ENCODE data around the gene RAG2. TPM values are rescaled to one million over a fixed set of nuclear protein-coding genes. Genes with fewer than 3 reads are reported as not detected.

Gene RAG2
- not detected for total RNA-seq

DNA sequence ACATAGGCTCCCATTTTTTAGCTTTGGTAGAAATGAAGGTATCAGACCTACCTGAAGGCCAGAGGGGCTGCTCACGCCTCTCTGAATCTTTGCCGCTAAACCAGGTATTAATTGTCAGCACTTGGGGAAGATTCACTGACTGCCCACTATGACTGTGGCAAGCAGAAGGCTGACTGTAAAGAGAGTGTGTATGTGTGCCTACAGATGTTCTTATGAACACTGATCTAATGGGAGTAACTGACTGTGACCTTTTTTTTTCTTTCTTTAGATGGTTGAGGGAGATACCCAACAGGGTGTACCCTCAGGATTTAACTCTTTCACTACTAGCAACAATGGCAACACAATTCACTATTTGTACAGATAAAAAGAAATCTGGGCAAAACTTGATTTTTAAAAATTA is at the start of gene RAG2:
TSS of gene RAG2 (minus strand) at position 186 of the 400 bp plus-strand sequence. CDS start 4,068 bp downstream, outside the sequence.
- ChIA-PET CTCF (no interaction called here), POLR2A (no interaction called here)

DNA sequence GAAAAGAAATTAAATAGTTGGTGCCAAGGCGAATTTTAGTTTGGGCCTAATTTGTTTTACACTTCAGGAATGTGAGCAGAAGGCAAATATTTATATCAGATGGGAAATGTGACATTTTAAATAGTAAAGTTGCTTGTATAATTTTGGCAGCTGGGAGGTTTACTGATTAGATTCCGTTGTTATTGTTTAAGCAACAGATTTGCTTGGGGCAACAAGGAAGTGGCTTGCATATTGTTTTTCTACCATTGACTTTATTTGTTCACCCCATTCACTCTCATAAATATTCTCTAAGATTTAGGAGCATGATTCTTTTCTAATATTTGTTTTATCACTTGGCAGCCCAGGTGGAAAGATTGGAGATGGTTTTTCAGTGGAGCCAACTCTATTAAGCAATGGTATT is 40.5 kb upstream of the RAG2 start:
- ChIA-PET CTCF (no interaction called here), POLR2A (no interaction called here)

DNA sequence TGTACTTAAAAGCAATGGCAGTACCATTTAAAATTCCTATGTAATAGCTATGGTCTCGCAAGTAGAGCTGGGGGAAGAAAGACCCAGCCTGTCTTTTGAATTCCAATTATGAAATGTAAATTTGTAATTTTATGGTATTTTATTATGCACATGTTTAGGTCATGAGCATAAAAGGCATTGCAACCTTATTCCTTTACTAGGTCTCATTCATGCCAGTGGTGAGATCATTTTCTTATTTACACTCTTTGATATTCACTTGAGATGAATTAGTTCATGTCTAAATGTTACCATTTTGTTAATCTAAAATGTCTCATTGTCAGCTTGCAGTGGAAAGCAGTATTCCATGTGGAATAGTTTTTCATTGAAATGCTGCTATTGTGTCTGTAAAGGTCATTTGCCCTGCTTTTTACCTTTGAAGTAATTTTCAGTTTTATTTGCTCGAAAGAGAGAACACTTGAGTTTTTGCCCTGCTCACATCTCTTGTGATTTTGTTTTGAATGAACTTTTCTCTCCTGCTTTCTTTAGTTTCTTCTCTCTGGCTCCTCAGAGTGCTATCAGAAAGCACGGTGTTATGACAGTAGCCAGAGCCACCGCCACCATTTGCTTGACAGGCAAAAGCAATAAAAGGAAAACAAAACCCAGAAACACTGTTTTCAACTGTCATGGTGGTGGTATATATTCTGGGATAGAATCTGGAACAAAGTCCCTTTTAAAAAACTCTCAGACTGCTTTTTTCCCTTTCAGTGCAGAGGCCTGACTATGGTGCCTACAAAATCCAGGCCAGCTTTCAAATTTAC is 37.2 kb upstream of the RAG2 start:
- CTCF ChIA-PET: interaction anchor here (0.6 kb wide), 1 partner anchor 63 kb away, joined by 3 read pairs; no protein-coding TSS in a partner anchor
- POLR2A ChIA-PET: no interaction called here

DNA sequence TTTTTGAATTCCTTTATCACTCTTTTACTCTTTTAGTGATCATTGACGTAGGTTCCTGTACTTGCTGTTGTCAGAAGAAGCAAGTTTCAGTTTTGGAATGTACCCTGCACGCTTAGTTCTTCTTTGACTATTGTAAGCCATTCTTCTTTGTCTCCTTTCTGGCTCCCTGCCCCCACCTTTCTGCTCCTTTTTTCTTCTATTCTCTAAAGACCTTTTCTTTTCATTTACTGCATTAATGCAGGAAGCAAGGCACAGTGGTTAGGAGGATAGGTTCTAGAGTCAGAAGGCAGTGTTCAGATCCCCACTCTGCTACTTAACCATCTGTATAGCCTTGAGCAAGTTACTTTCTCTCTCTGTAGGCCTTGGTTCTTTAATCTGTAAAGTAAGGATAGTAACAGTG is 33.7 kb upstream of the RAG2 start:
- ChIA-PET CTCF (no interaction called here), POLR2A (no interaction called here)

DNA sequence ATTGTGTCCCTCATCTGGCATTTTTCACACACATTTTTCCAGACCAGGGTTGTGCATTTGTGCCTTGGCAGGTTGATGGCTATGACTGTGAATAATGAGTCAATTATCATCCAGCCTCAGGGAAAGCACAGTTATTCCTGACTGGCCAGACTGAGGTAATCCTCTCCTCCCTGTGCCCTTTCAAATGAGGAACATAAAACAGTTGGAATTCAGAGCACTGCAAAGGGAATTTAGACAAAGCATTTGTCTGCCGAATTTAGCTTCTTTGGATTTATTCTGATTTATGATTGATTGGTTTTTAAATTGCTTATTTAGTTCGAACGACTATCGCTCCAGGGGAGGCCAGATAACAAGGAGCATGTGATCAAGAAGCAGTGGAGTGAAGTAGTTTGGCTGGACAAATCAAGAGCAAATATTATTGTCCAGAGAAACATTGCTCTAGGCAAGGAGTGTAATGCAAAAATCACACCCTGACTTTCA is 30.8 kb upstream of the RAG2 start:
- POLR2A ChIA-PET: no interaction called here

DNA sequence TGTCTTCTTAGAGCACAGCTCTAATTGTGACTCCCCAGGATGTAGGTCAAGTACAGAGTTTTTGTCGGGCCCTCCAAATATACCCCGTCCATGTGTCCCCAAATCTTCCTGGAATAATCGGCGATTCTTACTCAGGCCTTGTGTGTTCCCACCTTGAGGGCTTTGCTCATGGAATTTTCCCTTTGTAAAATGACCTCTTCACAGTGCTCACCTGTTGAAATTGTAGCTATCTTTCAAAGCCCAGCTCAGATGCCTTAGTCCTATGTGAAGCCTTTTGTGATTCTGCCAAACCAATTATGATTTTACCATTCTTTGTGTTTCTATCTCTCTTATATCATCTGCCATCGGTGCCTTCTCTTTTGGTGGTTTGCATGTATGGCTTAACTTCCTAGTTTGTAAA is 30.1 kb upstream of the RAG2 start:
- CTCF ChIA-PET: interaction anchor here (1.5 kb wide), 1 partner anchor 65 kb away, joined by 5 read pairs; no protein-coding TSS in a partner anchor
- POLR2A ChIA-PET: no interaction called here

More for the DNA sequence above, 30.8 kb upstream of the RAG2 start:
- CTCF ChIA-PET: interaction anchor here (1.5 kb wide), 1 partner anchor 65 kb away, joined by 5 read pairs; no protein-coding TSS in a partner anchor

DNA sequence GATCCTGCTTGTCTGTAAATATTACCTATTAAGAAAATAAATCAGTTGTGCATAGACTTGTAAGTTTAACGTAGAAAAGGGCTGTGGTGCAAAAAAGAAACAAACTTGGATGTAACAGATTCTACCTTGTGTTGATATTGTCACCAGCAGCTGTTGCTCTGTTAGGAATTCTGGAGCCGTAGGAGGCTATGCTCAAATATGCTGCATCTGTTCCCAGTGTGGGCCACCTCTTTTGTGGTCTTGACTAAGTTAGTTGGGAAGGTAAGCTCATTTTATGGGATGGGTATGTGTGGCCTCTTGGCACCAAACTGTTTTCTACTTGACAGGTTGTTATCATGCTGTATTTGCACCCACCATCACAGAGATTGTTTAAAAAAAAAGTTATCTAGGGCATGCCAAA is 29.4 kb upstream of the RAG2 start:
- CTCF ChIA-PET: interaction anchor here (1.5 kb wide), 1 partner anchor 64 kb away, joined by 5 read pairs; no protein-coding TSS in a partner anchor
- POLR2A ChIA-PET: no interaction called here

DNA sequence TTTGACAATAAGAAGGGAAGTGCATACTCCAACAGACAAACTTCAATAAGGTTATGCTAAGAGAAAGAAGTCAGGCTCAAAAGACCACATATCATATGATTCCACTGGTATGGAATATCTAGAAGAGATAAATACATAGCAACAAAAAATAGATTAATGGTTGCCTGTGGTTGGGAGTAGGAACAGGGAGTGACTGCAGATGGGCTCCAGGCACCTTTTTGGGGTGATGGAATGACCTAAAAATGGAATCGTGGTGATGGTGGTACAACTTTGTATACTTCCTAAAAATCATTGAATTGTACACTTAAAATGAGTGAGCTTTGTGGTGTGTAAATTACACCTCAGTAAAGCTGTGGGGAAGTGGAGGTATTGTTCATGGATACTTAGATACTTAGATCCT is 29.0 kb upstream of the RAG2 start:
- POLR2A ChIA-PET: no interaction called here
- CTCF ChIA-PET: interaction anchor here (1.5 kb wide), 1 partner anchor 63 kb away, joined by 5 read pairs; no protein-coding TSS in a partner anchor

DNA sequence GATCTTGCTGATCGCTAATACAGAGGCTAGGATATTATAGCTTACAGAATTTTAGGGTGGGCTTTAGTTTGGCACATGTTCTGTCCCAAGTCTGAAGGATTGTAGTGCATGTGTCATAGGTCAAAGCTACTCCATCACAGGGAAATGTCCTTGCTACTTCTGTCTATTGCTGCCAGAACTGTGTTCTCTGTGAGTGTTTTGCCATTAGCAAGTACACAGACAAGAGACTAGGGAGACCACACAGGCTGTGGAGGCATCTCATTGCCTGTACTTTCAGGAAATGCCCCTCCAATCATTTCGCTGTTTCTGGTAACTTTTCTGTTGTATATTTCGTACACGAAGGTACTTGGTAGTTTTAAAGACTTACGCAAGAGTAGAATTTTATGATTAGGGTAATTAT is 25.5 kb upstream of the RAG2 start:
- ChIA-PET CTCF (interaction anchor here (0.7 kb wide), 1 partner anchor 256 kb away, joined by 3 read pairs; no protein-coding TSS in a partner anchor), POLR2A (no interaction called here)

DNA sequence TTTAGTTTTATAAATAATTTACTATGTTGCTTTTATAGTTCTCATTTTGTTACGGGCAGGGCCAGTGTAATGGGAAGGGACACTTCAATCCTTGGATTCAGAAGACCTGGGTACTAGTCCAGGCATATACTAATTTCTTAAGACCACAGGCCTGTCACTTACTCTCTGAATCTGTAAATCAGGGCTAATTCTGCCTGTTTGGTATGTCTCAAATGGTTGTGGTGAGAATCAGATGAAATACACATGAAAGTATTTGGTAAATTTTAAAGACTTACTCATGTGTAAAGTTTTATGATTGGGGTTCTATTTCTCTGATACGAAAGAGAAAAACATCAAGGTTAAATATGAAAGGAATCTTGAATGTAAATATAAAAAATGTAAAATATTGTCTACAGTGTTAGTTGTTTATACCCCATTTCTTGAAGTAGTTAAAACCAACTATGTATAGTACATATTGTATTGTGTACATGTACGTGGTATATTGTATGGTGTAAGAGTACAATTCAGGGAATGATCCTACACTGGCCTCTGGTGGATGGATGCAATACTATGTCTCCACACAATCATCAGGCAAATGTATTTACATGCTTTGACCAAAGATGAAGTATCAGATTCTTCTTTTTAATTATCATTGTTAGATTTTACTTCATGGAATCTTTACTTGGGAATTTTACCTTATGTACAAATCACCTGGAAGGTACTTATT is 24.5 kb upstream of the RAG2 start:
- CTCF ChIA-PET: interaction anchor here (0.7 kb wide), 1 partner anchor 257 kb away, joined by 3 read pairs; no protein-coding TSS in a partner anchor
- POLR2A ChIA-PET: no interaction called here

DNA sequence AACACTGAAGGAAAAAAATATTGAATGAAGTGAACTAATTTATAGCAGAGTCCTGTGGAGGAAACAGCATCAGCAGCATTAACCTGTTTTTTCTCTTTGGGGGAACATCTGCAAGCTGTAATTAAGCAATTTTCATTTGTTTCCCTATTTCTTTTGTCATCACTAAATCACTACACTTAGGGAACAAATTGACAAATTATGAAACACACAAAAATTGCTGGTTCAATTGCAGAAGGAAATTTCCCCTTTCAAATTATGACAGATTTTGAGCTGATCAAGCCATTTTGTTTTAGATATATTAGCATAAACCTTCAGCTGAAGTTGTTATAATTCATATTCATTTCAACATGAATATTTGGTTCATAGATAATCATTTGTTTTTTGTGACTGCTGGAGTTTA is 22.2 kb upstream of the RAG2 start:
- CTCF ChIA-PET: interaction anchor here (1.6 kb wide), 1 partner anchor 126 kb away, joined by 6 read pairs; no protein-coding TSS in a partner anchor

DNA sequence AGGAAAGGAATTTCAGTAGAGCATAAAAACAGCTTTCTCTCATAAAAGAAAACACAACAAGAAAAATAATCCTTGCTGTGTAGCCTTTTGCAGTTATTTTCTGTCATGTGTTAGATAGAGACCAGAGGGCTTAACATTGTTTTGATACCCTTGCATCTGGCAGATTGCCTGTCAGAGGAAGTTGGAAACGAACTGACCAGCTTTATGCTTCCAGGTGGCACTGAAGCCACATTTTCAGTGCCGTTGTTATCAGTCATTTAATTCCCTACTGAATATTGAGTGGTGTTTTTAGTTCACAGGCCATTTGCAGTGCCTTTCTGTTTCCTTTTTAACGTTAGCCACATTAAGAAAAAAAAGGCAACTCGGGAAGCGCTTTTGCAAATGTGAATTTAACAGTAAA is 21.5 kb upstream of the RAG2 start:
- ChIA-PET CTCF (interaction anchor here (1.6 kb wide), 1 partner anchor 127 kb away, joined by 6 read pairs; no protein-coding TSS in a partner anchor), POLR2A (no interaction called here)

More for the DNA sequence above, 22.2 kb upstream of the RAG2 start:
- POLR2A ChIA-PET: no interaction called here

DNA sequence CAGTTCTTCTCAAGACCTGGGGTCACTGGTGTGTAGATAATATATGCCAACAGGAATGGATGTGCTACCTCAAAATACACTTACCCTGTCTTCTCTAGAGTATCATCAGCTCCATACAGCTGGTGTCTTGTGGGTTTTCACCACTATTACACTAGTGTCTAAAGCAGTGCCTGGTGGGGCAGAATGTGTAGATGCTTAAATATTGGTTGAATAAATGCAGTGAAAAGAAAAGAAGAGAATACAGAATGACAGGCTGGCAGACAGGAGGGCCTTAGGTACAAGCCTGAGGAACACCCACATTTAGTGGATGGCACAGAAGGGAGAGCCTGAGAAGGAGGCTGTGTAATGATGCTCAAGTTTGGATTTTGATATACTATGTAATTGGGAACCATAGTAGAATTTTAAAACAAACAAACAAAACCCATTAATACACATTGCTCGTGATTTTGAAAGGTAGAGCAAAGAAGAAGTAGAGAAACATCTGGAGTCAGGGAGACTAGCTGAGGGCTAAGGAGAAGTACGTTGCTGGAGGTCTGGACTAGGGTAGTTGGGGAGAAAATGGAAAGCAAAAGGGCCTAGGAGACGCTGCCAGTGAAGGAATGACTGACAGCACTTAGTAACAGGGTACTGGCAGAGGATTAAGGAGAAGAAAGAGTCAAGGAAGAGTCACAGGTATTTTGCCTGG is 20.5 kb upstream of the RAG2 start:
- POLR2A ChIA-PET: no interaction called here
- CTCF ChIA-PET: interaction anchor here (1.6 kb wide), 1 partner anchor 128 kb away, joined by 6 read pairs; no protein-coding TSS in a partner anchor

DNA sequence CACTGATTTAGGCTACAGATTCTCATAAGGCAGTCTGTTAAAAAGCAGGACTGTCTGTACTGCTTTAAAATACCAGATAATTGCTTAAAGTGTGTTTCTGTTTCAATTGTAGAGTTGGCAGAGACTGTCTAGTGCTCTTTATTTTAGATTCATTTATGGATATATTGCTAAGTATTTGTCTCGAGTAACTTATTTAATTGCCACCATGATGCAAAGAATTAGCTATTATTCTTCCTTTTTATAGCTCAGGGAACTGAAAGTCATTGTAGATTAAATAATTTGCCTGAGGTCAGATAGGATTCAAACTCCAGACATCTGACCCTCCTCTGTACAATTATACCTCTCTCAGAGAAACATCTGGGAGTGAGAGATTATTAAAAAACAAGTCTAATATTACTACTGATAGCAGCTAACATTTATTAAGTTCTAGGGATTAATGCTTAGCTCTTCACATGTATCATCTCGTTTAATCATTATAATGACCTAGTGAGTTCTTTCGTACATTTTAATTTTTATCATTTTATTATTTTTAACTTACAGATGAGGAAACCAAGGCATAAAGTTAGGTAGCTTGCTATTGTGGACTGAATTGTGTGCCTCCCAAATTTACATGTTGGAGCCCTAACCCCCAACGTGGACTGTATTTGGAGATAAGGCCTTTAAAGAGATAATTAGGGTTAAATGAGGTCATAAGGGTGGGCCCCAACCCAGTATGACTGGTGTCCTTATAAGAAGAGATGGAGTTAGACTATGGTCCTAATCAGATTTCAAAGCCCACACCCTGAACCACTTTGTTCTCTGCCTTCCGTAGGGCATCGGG is 19.7 kb upstream of the RAG2 start:
- POLR2A ChIA-PET: no interaction called here
- CTCF ChIA-PET: no interaction called here

DNA sequence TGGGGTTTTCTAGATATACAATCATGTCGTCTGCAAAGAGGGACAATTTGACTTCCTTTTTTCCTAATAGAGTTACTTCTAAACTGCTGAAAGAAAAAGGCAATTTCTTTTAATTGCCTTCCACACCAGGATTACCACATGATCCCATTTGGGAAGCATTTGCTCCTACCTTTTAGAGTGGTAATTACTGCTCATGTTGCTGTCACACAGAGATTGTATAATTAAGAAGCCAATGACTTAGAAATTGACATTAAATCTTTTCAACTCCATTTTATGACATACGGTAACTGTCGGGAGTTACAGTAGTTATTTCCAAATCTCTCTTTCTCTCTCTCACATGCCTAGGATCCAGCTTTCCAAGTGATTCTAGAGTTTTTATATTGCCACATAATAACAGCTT is 17.8 kb upstream of the RAG2 start:
- ChIA-PET CTCF (no interaction called here), POLR2A (no interaction called here)

DNA sequence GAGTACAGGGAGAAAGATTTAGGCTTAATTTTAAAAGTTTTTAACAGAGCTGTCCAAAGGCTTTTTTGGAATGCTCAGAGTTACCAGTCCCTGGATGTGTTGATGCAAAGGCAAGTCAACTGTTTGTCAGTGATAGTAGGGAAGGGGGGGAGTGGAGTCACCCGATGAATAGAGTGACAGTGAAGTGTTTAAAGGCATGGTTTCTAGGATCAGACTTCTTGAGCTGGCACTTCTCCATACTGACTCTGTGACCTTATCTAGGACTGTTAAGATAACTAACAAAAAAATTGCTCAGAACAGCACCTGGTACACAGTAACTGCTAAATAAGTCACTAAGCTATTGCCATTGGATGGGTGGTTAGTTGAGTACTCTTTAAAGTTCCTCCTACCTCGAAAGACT is 11.3 kb upstream of the RAG2 start:
- ChIA-PET POLR2A (no interaction called here), CTCF (no interaction called here)

DNA sequence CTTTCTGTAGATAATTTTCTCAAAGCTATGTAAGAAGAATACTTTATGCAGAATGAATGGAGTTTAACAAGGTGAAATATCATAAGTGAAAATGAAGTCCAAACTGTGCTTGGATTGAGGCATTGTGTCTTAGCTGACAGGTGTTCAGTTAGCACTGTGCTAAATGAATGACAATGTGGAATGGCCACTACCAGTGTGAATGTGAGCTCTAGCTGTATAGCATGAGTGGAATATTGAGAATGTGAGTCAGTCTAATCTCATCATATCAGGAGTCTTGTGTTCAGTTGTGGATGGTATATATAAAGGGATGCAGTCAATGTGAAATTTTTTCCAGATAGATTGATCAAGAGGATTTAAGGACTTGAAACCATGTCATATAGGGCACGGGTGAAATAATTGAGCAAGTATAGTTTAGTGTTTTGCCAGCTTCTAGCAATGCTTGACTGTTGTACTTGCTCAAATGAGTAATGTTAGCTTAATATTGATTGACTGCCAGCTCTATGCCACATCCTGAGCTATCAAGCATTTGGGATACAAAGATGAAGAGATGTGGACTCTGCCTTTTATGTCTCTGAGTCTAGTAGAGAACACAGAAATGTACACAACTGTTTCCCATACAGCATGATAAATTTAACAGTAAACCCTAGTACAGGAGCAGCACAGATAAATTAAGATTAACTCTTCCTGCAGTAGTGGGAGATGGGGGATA is 10.6 kb upstream of the RAG2 start:
- ChIA-PET POLR2A (no interaction called here), CTCF (no interaction called here)

Measured in activated CD8-positive, alpha-beta memory T cell treated with anti-CD3 and anti-CD28 coated beads for 36 hours (primary cell).